Measurements from ENCODE around the gene TTC5. TPM values are rescaled to one million over a fixed set of nuclear protein-coding genes. Genes with fewer than 3 reads are reported as not detected.

Gene TTC5
- total RNA-seq, 1 experiment from 2014 or later: 20.6 TPM

DNA sequence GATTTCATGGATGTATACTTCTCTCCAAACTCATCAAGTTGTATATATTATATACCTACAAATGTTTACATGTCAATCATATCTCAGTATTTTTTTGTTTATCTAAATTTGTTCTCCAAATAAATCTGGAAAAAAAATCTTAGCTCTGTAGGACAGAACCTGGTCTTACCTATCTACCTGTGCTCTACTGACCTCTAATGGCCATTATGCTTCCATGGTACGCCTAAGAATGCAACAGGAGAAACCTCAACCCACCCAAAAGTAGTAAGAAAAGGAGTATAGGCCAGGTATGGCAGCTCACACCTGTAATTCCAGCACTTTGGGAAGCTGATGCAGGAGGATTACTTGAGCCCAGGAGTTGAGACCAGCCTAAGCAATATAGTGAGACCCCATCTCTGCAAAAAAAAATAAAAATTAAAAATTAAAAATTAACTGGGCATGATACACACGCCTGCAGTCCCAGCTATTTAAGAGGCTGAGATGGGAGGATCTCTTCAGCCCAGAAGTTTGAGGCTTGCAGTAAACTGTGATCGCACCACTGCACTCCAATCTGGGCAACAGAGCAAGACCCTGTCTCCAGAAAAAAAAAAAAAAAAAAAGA is 58.0 kb downstream of the TTC5 start:
- Histone ChIP-seq H3K27ac (ENCODE audit: insufficient read length, low read depth, low read length) (no peak overlapping the region), H3K18ac (ENCODE audit: insufficient read length, low read depth, low read length) (no peak overlapping the region), H3K23ac (ENCODE audit: insufficient read length, low read depth, low read length) (no peak overlapping the region), H2BK12ac (ENCODE audit: insufficient read length, low read depth, low read length) (no peak overlapping the region), H3K9ac (ENCODE audit: extremely low read depth, insufficient read length, low read length) (no peak overlapping the region), H2AFZ (ENCODE audit: low read length) (no peak overlapping the region), H3K27me3 (ENCODE audit: insufficient read depth, low read length) (no peaks in the 10 kb centered on the region), H3T11ph (ENCODE audit: low read length) (no peak overlapping the region), H2BK120ac (ENCODE audit: low read depth, low read length, poor library complexity, severe bottlenecking) (no peak overlapping the region), H2BK20ac (ENCODE audit: low read depth, low read length, poor library complexity, severe bottlenecking) (no peak overlapping the region), H3K4ac (ENCODE audit: low read depth, low read length) (no peak overlapping the region), H4K91ac (ENCODE audit: insufficient read length, low read depth, low read length) (no peak overlapping the region), H3K4me1 (ENCODE audit: insufficient read depth, low read length) (no peaks in the 10 kb centered on the region), H3K14ac (ENCODE audit: insufficient read depth, low read length) (no peak overlapping the region), H4K8ac (replicated peaks; ENCODE audit: insufficient read length, low read depth, low read length) (no peak overlapping the region), H3K4me2 (ENCODE audit: insufficient read depth, insufficient read length, low read length) (no peak overlapping the region), H3K79me1 (ENCODE audit: insufficient read depth, low read depth, low read length, poor library complexity, severe bottlenecking) (no peaks in the 10 kb centered on the region), H3K9me3 (ENCODE audit: control insufficient read depth, low read depth, low read length) (peaks cover 56% of the 10 kb centered on the region), H2BK5ac (ENCODE audit: insufficient read length, low read length) (no peak overlapping the region), H3K56ac (ENCODE audit: insufficient read length, low read depth, low read length) (no peak overlapping the region), H3K79me2 (ENCODE audit: insufficient read depth, low read length) (no peaks in the 10 kb centered on the region), H2AK5ac (ENCODE audit: insufficient read length, low read length) (no peak overlapping the region), H2BK15ac (ENCODE audit: low read depth, low read length) (no peak overlapping the region), H4K5ac (ENCODE audit: insufficient read length, low read depth, low read length) (no peak overlapping the region), H4K20me1 (ENCODE audit: control insufficient read depth, insufficient read depth, insufficient read length) (no peaks in the 10 kb centered on the region), H3K23me2 (ENCODE audit: insufficient read length, low read depth, low read length, poor library complexity, severe bottlenecking) (no peaks in the 10 kb centered on the region)
- H3K4me3 Mint-ChIP-seq: no peak overlapping the region
- H3K9me3 Mint-ChIP-seq: peaks cover 63 to 66% of the 10 kb centered on the region in 2 experiments
- H3K27me3 Mint-ChIP-seq (ENCODE audit: low read depth): no peaks in the 10 kb centered on the region; the same call in none of the 2 replicates
- peaks cover 4 to 10% (median 7%) of the 10 kb centered on the region in 3 experiments; a peak in 5 of 7 replicates for H3K36me3 Mint-ChIP-seq (ENCODE audit: insufficient read depth in 1 of 3, low read depth in 3 of 3)
- no CpG with 5 or more reads among the region's 3 CpGs for WGBS (ENCODE audit: extremely low coverage, insufficient read length, low lambda C conversion rate)
- TF ChIP-seq, protein P1, sequence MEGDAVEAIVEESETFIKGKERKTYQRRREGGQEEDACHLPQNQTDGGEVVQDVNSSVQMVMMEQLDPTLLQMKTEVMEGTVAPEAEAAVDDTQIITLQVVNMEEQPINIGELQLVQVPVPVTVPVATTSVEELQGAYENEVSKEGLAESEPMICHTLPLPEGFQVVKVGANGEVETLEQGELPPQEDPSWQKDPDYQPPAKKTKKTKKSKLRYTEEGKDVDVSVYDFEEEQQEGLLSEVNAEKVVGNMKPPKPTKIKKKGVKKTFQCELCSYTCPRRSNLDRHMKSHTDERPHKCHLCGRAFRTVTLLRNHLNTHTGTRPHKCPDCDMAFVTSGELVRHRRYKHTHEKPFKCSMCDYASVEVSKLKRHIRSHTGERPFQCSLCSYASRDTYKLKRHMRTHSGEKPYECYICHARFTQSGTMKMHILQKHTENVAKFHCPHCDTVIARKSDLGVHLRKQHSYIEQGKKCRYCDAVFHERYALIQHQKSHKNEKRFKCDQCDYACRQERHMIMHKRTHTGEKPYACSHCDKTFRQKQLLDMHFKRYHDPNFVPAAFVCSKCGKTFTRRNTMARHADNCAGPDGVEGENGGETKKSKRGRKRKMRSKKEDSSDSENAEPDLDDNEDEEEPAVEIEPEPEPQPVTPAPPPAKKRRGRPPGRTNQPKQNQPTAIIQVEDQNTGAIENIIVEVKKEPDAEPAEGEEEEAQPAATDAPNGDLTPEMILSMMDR (conservative IDR thresholded peaks at IDR 0.05): peak; percentile 40; the same call in 2 of the 3 replicates
- no peaks in the 10 kb centered on the region for H3K4me1 Mint-ChIP-seq
- no peak for DNase-seq
- no peak overlapping the region for H3K27ac Mint-ChIP-seq

Other genes with a start within 250 kb of the TTC5 start
- not detected in 2 replicates for gene OR4L1, start 245.9 kb downstream of the TTC5 start, total RNA-seq (2021)
- gene OR4K17, start 195.2 kb downstream of the TTC5 start, total RNA-seq (2021): not detected in 2 replicates
- not detected in 2 replicates for gene OR4N5, start 167.1 kb downstream of the TTC5 start, total RNA-seq (2021)
- gene OR11G2, start 115.1 kb downstream of the TTC5 start, total RNA-seq (2021): not detected in 2 replicates
- gene OR11H6, start 82.2 kb downstream of the TTC5 start, total RNA-seq (2021): not detected in 2 replicates
- not detected in 2 replicates for gene OR11H7, start 77.0 kb downstream of the TTC5 start, total RNA-seq (2021)
- gene OR11H4, start 66.7 kb downstream of the TTC5 start, total RNA-seq (2021): not detected in 2 replicates
- 165 and 168 TPM in 2 replicates for gene CCNB1IP1, start 27.3 kb upstream of the TTC5 start, total RNA-seq (2021)
- gene PARP2, start 37.7 kb upstream of the TTC5 start, total RNA-seq (2021): 25.2 and 25.4 TPM in 2 replicates
- gene TEP1, start 107.5 kb upstream of the TTC5 start, total RNA-seq (2021): 14.5 and 15.8 TPM in 2 replicates
- 0.04 TPM in 2 replicates for gene KLHL33, start 130.2 kb upstream of the TTC5 start, total RNA-seq (2021)
- 46.7 and 50.8 TPM in 2 replicates for gene OSGEP, start 148.9 kb upstream of the TTC5 start, total RNA-seq (2021)
- gene APEX1, start 149.3 kb upstream of the TTC5 start, total RNA-seq (2021): 340 and 348 TPM in 2 replicates
- gene PIP4P1, start 155.5 kb upstream of the TTC5 start, total RNA-seq (2021): 38.5 and 41.6 TPM in 2 replicates
- gene PNP, start 163.5 kb upstream of the TTC5 start, total RNA-seq (2021): 83.9 and 87.5 TPM in 2 replicates
- 0.81 and 0.96 TPM in 2 replicates for gene RNASE10, start 199.6 kb upstream of the TTC5 start, total RNA-seq (2021)

Data from H9 (cell line).